Measurements from ENCODE around the gene HMG20B.

DNA sequence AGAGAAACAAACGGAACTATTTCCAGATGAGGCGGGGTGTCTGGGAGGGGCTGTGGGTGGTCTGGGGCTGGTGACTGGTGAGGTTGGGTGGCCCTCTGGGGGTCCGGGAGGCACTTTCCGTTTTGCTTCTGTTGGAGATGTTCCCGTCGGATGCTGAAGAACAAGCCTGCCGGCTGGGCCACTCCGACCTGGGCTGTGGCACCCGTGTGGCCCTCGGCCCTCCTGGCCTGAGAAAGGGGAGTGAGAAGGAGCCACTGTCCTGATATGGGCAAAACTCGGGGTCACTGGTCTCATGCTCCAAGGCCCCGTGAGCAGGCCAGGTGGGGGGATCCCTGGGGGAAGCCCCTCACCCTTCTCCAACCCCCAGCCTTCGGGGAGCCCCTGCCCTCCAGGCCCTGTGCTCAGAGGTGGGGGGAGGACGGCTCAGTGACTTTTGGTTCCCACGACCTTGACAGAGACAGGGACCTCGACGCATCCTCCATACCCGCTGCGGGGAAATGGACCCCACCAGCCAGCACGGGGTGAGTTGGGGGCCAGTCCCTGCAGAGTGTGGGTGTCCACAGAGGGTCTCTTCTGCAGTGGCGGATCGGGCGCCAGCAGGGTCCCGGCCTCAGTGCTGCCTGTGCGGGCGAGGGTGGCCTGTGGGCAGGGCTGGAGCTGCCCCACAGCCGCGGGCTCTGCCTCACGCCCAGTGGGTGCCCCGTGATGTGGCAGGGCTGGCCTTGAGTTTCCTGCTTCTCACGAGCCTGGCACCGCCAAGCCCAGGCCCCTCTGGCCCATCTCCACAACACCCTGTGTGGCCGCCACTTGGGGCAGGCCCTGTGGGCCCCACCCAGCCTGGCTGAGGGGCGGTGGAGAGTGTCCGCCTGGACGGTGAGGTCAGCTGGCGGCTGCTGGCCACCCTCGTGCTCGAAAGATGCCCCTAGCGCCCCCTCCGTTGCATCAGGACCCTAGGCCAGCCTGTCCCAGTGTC lies 38.3 kb downstream of the HMG20B start:
- TF ChIP-seq, protein P1, sequence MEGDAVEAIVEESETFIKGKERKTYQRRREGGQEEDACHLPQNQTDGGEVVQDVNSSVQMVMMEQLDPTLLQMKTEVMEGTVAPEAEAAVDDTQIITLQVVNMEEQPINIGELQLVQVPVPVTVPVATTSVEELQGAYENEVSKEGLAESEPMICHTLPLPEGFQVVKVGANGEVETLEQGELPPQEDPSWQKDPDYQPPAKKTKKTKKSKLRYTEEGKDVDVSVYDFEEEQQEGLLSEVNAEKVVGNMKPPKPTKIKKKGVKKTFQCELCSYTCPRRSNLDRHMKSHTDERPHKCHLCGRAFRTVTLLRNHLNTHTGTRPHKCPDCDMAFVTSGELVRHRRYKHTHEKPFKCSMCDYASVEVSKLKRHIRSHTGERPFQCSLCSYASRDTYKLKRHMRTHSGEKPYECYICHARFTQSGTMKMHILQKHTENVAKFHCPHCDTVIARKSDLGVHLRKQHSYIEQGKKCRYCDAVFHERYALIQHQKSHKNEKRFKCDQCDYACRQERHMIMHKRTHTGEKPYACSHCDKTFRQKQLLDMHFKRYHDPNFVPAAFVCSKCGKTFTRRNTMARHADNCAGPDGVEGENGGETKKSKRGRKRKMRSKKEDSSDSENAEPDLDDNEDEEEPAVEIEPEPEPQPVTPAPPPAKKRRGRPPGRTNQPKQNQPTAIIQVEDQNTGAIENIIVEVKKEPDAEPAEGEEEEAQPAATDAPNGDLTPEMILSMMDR (IDR thresholded peaks at IDR 0.05; ENCODE audit: insufficient read depth, low read length) = no peak
- TF ChIP-seq POLR2AphosphoS5 (IDR thresholded peaks at IDR 0.05; ENCODE audit: low read depth) (no peak), GABPA (IDR thresholded peaks at IDR 0.05; ENCODE audit: low read depth) (no peak)
- TF ChIP-seq, protein P2, sequence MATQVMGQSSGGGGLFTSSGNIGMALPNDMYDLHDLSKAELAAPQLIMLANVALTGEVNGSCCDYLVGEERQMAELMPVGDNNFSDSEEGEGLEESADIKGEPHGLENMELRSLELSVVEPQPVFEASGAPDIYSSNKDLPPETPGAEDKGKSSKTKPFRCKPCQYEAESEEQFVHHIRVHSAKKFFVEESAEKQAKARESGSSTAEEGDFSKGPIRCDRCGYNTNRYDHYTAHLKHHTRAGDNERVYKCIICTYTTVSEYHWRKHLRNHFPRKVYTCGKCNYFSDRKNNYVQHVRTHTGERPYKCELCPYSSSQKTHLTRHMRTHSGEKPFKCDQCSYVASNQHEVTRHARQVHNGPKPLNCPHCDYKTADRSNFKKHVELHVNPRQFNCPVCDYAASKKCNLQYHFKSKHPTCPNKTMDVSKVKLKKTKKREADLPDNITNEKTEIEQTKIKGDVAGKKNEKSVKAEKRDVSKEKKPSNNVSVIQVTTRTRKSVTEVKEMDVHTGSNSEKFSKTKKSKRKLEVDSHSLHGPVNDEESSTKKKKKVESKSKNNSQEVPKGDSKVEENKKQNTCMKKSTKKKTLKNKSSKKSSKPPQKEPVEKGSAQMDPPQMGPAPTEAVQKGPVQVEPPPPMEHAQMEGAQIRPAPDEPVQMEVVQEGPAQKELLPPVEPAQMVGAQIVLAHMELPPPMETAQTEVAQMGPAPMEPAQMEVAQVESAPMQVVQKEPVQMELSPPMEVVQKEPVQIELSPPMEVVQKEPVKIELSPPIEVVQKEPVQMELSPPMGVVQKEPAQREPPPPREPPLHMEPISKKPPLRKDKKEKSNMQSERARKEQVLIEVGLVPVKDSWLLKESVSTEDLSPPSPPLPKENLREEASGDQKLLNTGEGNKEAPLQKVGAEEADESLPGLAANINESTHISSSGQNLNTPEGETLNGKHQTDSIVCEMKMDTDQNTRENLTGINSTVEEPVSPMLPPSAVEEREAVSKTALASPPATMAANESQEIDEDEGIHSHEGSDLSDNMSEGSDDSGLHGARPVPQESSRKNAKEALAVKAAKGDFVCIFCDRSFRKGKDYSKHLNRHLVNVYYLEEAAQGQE (IDR thresholded peaks at IDR 0.05; ENCODE audit: insufficient replicate concordance, low read depth) = no peak

All from HL-60 (cell line).